HEK293 (cell line): Measurements from ENCODE around the gene CBX3.

Experiments used
- FEZF1 ChIP-seq: fragments of 450-650 bp; formaldehyde crosslinking; IDR thresholded peaks from 2 replicates; pipeline ENCODE4 v1.5.1; 2016; ENCODE audit warnings: missing biosample characterization, missing genetic modification characterization
- PRDM1 ChIP-seq: fragments of 450-650 bp; formaldehyde crosslinking; IDR thresholded peaks from 2 replicates; pipeline ENCODE4; 2016; ENCODE audit warnings: missing biosample characterization, missing genetic modification characterization
- PRDM6 ChIP-seq: fragments of 450-650 bp; formaldehyde crosslinking; IDR thresholded peaks from 2 replicates; pipeline ENCODE4 v1.5.1; 2017; ENCODE audit warnings: missing biosample characterization, missing genetic modification characterization
- SP2 ChIP-seq: fragments of 450-650 bp; formaldehyde crosslinking; IDR thresholded peaks from 2 replicates; pipeline ENCODE4 v1.5.1; 2016; ENCODE audit warnings: missing biosample characterization, missing genetic modification characterization
- TRIM28 ChIP-seq: IDR thresholded peaks from 2 replicates; pipeline ENCODE4 v1.6.1; 2011; ENCODE audit warnings: low read length, control low read depth, borderline replicate concordance
- TSHZ1 ChIP-seq: fragments of 450-650 bp; formaldehyde crosslinking; IDR thresholded peaks from 2 replicates; pipeline ENCODE4 v1.5.1; 2016; ENCODE audit warnings: missing biosample characterization, missing genetic modification characterization, borderline replicate concordance
- ZBTB48 ChIP-seq: fragments of 450-650 bp; formaldehyde crosslinking; IDR thresholded peaks from 2 replicates; pipeline ENCODE4 v1.5.1; 2016; ENCODE audit warnings: missing biosample characterization, missing genetic modification characterization
- ZNF211 ChIP-seq: fragments of 450-650 bp; formaldehyde crosslinking; IDR thresholded peaks from 2 replicates; pipeline ENCODE4 v1.5.1; 2016; ENCODE audit warnings: low read depth, missing biosample characterization, missing genetic modification characterization
- ZNF433 ChIP-seq: fragments of 450-650 bp; formaldehyde crosslinking; IDR thresholded peaks from 2 replicates; pipeline ENCODE4 v1.5.1; 2016; ENCODE audit warnings: missing biosample characterization, missing genetic modification characterization, low read depth
- ZNF558 ChIP-seq: fragments of 450-650 bp; formaldehyde crosslinking; IDR thresholded peaks from 2 replicates; pipeline ENCODE4 v1.5.1; 2016; ENCODE audit warnings: missing biosample characterization, missing genetic modification characterization
- ZNF704 ChIP-seq: fragments of 450-650 bp; formaldehyde crosslinking; IDR thresholded peaks from 2 replicates; pipeline ENCODE4 v1.5.1; 2016; ENCODE audit warnings: missing biosample characterization, missing genetic modification characterization
- TF ChIP-seq, protein P1 (sequence below): fragments of 450-650 bp; formaldehyde crosslinking; IDR thresholded peaks from 2 replicates; pipeline ENCODE4 v1.5.1; 2017; ENCODE audit warnings: missing biosample characterization, mild to moderate bottlenecking, missing genetic modification characterization, moderate library complexity
- TF ChIP-seq, protein P2 (sequence below): fragments of 450-650 bp; formaldehyde crosslinking; IDR thresholded peaks from 2 replicates; pipeline ENCODE4 v1.5.1; 2016; ENCODE audit warnings: missing biosample characterization, missing genetic modification characterization
- TF ChIP-seq, protein P3 (sequence below): fragments of 450-650 bp; formaldehyde crosslinking; conservative IDR thresholded peaks from 2 replicates; pipeline ENCODE4 v1.5.1; 2016; ENCODE audit warnings: low read depth, missing biosample characterization, missing genetic modification characterization

The CBX3 gene

DNA sequence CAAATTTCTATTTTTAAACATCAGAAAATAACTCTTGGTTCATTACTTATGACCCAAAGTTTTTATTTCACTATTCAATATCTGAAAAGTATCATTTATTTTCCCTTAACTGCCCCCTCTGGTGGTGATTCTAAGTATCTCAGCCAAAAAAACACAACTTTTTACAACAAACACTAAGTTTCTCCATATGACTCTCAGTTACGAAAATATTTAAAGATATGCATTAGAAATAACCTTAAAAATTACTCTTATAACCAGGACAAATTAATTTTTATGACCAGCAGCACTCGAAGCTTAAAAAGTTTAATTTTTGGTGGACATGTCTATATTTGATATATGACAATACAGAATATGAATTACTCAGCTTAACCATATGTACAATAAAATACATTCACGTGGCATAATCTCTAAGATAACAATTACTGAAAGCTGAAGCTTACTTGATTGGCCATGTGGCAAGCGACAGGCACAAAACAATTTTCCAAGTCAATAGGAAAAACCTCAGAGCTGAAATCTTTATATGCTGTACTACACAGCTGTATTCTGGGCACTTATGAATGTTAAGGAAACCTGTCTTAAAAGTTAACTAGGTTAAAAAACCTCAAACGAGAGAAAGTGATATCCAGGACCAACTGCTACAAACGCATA, 3.3 kb upstream of the CBX3 start (continued):
- TF ChIP-seq, protein P1, sequence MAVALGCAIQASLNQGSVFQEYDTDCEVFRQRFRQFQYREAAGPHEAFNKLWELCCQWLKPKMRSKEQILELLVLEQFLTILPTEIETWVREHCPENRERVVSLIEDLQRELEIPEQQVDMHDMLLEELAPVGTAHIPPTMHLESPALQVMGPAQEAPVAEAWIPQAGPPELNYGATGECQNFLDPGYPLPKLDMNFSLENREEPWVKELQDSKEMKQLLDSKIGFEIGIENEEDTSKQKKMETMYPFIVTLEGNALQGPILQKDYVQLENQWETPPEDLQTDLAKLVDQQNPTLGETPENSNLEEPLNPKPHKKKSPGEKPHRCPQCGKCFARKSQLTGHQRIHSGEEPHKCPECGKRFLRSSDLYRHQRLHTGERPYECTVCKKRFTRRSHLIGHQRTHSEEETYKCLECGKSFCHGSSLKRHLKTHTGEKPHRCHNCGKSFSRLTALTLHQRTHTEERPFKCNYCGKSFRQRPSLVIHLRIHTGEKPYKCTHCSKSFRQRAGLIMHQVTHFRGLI (tag by site-specific recombination), result no peak
- TF ChIP-seq, protein P2, sequence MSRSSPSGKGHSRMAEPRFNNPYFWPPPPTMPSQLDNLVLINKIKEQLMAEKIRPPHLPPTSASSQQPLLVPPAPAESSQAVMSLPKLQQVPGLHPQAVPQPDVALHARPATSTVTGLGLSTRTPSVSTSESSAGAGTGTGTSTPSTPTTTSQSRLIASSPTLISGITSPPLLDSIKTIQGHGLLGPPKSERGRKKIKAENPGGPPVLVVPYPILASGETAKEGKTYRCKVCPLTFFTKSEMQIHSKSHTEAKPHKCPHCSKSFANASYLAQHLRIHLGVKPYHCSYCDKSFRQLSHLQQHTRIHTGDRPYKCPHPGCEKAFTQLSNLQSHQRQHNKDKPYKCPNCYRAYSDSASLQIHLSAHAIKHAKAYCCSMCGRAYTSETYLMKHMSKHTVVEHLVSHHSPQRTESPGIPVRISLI, result 0 out of 2 replicates have a peak, but pooled peaks have one; percentile 6
- TF ChIP-seq ZNF211 (tag by site-specific recombination), result no peak
- no peak for TF ChIP-seq ZBTB48 (tag by site-specific recombination)
- TF ChIP-seq ZNF433 (tag by site-specific recombination), result no peak
- 0 out of 2 replicates have a peak, but pooled peaks have one; percentile 48 for TF ChIP-seq PRDM1 (tag by site-specific recombination)
- TF ChIP-seq ZNF704 (tag by site-specific recombination), result no peak
- TF ChIP-seq FEZF1, result no peak
- TF ChIP-seq TSHZ1 (tag by site-specific recombination), result no peak
- TF ChIP-seq ZNF558 (tag by site-specific recombination), result no peak
- no peak for TF ChIP-seq SP2 (tag by site-specific recombination)
- TF ChIP-seq, protein P3, sequence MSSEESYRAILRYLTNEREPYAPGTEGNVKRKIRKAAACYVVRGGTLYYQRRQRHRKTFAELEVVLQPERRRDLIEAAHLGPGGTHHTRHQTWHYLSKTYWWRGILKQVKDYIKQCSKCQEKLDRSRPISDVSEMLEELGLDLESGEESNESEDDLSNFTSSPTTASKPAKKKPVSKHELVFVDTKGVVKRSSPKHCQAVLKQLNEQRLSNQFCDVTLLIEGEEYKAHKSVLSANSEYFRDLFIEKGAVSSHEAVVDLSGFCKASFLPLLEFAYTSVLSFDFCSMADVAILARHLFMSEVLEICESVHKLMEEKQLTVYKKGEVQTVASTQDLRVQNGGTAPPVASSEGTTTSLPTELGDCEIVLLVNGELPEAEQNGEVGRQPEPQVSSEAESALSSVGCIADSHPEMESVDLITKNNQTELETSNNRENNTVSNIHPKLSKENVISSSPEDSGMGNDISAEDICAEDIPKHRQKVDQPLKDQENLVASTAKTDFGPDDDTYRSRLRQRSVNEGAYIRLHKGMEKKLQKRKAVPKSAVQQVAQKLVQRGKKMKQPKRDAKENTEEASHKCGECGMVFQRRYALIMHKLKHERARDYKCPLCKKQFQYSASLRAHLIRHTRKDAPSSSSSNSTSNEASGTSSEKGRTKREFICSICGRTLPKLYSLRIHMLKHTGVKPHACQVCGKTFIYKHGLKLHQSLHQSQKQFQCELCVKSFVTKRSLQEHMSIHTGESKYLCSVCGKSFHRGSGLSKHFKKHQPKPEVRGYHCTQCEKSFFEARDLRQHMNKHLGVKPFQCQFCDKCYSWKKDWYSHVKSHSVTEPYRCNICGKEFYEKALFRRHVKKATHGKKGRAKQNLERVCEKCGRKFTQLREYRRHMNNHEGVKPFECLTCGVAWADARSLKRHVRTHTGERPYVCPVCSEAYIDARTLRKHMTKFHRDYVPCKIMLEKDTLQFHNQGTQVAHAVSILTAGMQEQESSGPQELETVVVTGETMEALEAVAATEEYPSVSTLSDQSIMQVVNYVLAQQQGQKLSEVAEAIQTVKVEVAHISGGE (tag by site-specific recombination), result no peak
- TF ChIP-seq PRDM6 (tag by site-specific recombination), result peak; percentile 76
- no peak for TF ChIP-seq TRIM28
